Stimulated activated CD4-positive, alpha-beta T cell treated with anti-CD3 and anti-CD28 coated beads, Interleukin-4, amount 100 ng/mL, for 4 hours (primary cell): ENCODE measurements around the gene KCNJ14.

Experiments used
- DNase-seq, 2 experiments: peaks; one replicate each; pipeline ENCODE4 v3.0.0-alpha.2; 2020

The KCNJ14 gene

DNA sequence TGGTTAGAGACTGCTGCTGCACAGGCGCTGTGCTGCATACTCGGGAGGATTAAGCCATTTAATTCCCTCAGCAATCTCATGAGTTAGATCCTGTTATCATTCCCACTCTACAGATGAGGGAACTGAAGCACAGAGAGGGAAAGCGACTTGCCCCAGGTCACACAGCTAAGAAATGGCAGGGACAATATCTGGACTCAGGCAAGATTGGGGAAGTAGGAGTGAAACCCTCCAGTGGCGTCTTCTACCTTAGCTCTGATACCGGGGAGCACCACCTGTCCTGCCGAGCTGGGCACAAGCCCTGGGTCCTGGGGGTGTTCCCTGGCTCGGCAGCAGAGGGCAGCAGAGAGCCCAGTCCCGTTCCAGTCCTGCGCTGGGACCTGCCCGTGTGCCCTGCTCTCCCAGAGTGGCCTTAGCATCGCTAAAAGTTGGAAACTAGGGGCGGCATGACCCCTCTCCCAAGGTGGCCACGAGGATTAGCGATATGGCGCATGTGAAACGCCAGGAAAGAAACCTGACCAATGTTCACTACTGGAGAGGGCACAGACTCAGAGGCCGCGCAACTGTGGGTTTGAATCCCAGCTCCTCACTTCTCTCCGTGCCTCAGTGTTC lies 34.3 kb downstream of the KCNJ14 start:
- peak; percentile 65 to 82 for DNase-seq

DNA sequence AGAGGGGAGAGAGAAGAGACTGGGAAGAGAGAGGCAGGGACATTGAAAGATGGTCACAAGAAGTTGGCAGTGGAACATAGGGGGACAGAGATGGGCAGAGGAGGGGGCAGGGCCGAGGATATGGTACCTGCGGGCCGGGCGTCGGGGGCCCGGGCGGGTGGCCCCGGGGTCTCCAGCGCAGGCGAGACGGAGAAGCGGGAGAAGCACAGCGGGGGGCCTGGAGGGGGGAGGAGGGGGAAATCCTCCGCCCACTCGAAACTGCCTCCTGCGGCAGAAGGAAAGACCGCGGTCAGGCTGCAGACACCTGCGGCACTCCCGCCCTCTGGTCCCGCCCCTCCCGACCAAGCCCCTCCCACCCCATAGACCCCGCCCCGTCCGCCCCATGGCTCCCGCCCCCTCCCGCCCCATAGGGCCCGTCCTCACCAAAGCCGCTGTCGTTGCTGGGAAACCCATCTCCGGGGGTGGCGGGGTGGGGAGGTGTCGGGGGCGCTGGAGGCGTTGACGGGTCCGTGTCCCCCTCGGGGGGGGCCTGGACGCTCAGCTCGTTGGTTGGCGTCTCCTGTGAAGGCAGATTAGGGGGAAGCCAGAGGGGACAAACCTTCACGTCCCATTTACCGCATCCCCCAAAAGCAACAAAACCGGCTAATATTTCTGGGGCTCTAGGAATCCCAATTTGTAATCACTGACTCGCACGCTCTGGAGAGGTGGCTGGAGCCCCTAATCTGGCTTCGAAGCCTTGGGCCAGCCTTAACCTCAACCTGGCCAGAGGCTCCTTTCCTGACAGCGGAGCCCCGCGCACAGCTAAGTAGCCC lies 35.8 kb downstream of the KCNJ14 start:
- DNase-seq, result peak; percentile 54 to 64

DNA sequence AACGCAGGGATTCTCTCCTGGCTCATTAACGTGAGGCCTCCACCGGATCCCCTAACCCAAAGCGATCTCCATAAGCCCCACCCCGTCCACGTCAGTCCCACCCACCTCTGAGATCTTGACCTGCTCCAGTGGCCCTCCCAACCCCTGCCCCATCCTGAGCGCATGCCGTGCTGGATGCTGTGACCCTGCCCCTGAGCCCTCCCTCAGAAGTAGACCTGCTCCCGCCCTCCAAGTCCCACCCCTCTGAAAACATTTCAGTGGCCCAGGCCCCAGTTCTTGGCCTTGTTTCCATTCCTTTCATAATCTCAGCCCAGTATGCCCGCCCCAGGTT lies 36.4 kb downstream of the KCNJ14 start:
- DNase-seq, result no peak

DNA sequence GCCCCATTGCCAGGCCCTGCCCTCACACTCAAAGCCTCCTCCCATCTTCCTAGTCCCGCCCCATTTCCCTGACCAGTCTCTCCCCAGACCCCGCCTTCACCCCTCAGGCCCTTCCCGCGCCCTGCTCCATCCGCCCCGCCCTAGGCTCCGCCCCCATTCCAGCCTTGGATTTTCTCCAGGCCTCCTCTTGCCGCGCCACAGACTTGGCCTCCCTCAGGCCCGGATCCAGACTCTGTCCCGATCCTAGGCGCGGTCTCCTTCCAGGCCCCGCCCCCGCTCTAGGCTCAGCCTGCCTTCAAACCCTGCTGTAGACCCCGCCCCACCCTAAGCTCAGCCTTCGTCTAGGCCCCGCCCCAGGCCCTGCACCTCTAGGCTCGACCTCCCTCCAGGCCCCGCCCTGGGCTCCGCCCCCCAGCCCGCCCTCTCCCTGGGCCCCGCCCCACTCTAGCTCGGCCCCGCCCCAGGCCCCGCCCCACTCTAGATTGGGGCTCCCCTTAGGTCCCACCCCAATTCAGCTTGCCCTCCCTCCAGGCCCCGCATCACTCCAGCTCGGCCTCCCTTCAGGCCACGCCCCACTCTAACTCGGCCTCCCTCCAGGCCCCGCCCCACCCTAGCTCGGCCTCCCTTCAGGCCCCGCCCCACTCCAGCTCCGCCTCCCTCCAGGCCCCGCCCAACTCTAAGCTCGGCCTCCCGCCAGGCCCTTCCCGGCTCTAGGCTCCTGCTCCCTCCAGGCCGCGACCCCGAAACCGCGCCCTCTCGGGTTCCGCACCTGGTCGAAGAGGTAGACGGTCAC lies 37.7 kb downstream of the KCNJ14 start:
- DNase-seq, result peak; percentile 78 to 79

DNA sequence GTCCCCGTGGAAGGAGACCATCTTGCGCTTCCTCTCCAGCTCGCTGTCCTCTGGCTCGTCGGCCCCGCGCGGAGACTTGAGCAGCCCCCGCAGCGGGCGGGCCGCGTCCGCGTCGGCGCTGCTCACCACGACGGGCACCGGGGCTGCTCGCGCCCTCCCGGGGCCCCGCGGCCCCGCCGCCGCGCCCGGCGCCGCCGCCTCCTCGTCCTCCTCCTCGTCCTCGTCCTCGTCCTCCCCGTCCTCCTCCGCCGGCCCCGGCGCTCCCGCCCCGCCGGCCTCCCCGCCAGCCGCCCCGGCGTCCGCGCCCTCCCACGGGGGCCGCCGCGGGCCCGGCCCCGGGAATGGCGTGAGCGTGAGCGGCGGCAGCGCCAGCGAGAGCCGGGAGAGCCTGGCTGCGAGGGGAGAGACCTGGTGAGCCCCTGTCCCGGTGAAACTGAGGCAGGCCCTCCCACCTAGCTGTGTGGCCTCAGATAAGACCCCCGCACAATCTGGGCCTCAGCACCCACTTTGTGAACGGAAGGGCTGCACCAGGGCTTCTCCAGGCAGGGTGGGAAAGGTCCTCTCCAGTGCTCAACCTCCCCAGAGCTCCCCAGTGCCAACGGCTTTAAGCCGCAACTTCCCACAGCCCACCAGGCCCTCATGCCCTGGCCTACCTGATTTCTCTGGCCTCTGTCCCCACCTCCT lies 38.5 kb downstream of the KCNJ14 start:
- no peak for DNase-seq

DNA sequence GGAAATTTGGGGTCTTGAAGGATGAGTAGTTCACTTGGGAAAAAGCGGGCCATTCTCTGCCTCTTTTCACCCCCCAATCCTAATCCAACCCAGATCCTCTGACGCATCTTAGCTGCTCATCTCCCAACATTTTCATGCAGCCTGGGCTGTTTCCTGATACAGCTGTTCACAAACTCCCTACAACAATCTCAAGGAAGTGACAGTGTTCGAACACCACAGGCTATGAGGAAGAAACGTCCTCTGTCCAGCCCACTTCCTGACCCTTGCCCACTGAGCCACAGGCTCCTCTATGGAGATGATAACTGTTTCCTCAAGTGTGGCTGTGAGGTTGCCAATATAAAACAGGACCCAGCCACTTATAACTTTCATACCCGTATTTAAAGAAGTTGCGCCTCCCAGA lies 40.0 kb downstream of the KCNJ14 start:
- DNase-seq, result no peak

DNA sequence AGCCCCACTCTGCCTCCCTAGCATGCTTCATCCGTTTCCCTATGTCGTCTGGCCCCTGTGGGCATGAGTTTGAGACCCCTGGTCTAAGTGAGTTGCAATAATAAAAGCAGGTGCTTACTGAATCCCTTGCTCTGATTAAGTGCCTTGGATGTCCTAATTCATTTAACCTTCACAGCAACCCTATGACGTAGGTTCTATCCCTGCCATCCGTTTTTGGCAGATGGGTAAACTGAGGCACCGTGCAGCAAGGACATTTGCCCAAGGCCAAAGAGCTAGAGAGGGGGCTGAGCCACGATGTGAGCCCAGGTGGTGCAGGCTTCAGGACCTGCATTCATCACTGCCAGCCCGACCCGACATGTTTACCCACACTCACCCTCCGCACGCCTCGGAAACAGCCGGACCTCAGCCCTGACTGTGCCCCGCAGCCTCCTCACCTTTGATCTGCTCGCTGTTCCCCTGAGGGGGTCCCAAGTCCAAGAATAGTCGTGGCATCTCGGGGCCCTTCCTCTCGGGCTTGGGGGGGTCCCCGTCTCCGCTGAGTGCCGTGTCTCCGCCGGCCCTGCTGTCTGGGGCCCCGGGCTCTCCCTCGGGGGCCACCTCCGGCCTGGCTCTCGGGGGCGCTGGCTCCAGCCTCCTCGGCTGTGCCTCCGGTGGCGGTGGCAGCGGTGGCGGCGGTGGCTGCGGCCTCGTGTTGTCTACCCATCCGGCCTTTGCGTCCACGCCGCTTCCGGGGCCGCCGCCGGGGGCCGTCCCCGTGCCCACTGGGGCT lies 41.8 kb downstream of the KCNJ14 start:
- DNase-seq, result no peak

DNA sequence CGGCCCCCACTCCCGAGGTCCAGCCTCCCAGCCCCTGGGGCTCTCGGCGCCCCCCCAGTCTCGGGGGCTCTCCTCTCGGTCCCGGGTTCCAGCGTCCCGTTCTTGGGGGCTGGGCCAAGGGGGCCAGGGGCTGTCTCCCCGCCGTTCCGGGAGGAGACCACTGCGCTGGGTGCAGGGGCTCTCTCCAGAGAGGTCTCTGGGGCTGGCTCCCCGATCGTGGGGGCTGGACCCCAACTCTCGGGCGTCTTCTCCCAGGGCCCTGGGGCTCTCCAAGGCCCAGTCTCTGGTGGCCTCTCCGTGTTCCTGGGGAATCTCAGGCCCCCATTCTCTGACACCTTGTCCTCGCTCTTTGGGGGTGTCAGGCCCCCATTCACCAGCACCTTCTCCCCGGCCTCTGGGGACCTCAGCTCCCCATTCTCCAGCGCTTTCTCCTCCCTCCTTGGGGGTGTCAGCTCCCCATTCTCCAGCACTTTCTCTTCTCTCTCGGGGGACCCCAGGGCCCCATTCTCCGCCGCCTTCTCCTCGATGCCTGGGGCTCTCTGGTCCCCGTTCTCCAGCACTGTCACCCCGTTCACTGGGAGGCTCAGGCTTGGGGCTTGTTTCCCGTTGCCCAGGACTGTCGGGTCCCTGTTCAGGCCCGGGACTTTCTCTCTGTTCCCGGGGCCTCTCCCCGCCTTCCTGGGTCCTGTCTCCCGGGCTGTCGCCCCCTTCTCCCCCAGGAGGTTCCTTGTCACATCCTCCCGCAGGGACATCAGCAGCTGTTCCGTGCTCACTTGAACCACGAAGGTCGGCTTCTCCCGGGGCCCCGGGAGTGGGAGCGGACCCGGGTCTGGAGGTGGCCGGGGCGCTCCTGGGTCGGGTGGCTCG lies 42.6 kb downstream of the KCNJ14 start:
- DNase-seq, result no peak

DNA sequence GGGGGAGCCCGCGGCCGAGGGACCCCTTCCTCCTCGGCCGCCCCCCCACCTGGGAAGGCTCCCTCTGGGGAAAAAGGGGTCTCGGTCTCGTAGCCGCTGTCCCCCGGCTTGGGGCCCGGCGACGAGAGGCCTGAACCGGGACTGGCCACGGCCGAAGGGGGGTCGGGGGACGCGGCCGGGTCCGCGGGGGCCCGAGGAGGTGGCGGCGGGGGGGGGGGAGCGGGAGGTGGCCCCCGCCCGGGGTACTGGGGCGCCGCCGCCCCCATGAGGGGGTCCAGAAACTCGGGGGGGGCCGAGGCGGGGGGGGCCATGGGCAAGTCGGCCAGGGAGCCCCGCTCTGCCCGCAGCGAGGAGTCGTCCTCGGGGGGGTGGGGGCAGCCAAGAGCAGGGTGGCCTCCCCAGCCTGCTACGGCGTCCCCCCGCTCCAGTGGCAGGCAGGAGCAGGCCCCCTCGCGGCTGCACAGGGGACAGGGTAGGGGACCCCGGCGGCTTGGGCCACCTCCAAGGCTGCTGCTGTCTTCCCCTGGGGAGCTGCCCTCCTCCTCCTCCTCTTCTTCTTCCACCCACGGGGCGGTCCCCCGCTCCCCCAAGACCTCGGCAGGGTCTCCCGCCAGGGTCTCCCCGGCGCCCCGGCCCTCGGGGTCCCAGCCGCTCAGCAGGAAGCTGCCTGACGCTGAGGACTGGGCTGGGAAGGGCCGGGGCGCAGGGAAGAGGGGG lies 43.4 kb downstream of the KCNJ14 start:
- DNase-seq, result no peak

DNA sequence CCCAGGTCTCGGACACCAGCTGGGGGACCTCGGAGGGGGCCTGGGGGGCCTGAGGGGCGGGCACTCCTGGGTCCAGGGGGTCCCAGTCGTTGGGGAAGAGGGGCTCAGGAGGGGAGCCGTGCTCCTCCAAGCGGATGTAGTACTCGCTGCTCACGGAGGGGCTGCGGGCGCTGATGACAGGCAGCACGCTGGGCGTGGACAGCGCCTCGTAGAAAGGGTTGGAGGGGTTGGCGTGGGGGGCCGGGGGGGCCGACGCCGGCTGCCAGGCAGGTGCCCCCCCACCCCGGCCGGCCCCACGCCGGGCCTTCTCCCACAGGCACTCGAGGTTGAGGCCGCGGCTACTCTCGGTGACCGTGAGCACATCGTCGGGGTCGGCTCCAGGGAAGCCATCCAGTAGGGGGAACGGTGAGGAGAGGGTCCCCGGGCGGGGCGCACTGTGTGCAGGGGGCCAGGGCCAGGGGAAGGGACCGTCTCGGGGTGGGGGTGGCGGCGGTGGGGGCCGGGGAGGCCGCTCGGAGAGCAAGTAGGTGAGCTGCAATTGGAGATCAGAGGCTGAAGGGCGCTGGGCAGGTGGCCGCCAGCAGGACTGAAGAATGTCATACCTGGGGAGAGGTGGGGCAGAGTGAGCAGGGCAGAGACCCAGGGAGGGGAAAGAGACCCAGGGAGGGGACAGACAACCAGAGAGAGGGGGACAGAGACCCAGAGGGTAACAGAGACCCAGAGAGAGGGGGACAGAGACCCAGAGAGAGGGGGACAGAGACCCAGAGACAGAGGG lies 44.1 kb downstream of the KCNJ14 start:
- DNase-seq, result no peak

DNA sequence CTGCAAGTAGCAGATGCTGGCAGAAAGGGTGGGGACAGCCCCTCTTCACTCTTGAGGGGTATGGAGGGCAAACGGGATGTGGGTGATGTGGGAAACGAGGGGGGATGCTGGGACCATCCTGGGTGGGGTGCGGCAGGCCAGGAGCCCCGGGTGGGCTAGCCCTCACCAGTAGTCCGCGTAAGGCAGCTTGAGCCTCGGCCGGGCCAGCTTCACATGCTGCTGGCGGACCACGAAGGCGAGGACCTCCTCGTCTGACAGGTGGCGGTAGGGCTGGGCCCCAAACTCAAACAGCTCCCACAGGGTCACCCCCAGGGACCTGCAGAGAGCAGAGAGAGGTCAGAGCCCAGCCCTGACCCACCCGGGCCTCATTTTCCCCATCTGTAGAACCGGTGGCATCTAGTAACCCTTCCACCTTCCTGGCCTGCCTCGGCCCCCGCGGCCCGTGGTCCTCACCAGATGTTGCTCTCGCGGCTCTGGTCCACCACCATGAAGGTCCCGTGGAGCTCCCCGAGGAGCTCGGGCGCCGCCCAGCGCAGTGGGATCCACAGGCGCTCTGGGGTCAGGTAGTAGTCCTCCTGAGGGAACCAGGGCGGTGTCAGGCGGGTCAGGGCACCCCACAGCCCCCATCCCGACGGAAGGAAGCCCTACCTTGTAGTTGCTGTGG lies 45.6 kb downstream of the KCNJ14 start:
- DNase-seq, result no peak

DNA sequence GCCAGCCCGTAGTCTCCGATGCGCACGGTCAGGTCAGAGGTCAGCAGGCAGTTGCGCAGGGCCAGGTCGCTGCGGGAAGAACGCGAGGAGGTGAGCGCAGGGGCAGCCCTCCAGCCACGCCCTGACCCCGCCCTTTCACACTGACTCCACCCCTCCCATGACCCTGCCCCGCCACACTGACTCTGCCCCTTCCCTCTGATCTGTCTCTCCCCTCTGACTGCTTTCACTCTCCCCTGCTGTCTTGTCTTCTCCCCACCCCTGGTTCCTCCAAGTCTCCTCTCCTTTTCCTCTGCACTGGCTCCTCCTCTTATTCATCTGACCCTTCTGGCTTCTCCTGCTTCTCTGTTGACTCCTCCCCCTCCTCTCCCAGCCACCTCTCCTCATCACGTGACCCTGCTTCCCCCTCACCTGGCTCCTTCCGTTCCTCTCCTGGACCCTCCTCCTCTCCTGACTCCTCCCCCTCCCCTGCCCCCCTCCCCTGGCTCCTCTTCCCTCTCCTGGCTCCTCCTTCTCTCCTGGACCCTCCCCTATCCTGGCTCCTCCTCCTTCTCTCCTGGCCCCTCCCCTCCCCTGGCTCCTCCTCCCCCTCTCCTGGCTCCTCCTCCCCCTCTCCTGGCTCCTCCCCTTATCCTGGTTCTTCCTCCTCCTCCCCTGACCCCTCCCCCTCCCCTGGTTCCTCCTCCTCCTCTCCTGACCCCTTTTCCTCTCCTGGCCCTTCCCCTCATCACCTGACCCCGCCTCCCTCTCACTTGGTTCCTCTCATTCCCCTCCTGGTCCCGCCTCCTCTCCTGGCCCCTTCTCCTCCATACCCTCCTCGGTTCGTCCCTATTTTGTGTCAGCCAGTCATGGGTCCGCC lies 46.3 kb downstream of the KCNJ14 start:
- DNase-seq, result peak; percentile 47 to 73

DNA sequence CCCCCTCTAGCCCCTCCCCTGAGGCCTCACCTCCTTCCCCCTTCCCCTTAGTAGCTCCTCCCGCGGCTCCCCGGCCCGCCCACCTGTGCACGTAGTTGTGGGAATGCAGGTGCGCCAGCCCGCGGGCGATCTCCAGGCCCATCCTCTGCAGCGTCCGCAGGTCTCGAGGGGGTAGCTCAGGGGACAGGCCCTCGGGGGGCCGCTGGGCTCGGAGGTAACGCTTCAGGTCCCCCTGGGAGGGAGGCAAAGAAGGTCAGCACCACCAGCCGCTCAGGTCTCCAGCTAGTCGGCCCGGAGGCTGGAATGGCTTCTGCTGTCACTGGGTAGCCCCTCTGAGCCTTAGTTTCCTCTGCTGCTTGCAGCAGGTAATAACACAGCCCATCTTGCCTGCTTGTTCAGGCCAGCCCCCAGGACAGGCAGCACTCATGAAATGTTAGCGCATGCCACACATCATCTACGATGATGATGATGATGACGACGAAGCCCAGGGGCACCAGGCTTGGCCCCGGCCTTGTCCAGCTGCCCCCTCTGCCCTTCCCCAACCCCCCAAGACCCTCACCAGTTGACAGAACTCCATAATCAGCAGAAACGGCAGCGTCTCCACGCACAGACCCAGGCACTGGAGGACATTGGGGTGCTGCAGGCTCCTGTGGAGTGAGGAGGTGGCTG lies 47.1 kb downstream of the KCNJ14 start:
- peak in 1 of 2 experiments; percentile 64 for DNase-seq

DNA sequence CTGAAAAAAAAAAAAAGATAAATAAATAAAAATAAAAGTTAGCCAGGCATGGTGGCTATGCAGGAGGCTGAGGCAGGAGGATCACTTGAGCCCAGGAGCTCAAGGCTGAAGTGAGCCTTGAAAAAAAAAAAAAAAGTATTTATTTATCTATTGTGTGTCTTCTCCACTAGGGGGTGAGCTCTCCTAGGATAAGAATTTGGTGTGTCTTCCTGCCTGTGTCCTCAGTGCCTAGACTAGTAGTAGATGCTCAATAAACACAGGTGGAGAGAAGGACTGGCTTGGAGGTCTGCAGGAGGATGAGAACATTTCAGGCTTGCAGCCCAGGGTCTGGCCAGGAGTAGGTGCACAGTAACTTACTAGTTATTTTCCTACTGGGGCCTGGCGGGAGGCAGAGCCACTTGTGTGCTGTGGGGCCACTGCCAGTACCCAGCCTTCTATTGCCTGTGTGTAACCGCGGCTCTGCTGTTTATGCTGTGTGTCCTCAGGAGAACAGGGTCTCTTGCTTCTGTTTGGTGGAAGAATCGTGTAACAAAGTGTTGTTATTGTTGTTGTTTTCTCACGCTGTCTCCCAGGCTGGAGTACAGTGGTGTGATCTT lies 50.9 kb downstream of the KCNJ14 start:
- DNase-seq, result no peak

DNA sequence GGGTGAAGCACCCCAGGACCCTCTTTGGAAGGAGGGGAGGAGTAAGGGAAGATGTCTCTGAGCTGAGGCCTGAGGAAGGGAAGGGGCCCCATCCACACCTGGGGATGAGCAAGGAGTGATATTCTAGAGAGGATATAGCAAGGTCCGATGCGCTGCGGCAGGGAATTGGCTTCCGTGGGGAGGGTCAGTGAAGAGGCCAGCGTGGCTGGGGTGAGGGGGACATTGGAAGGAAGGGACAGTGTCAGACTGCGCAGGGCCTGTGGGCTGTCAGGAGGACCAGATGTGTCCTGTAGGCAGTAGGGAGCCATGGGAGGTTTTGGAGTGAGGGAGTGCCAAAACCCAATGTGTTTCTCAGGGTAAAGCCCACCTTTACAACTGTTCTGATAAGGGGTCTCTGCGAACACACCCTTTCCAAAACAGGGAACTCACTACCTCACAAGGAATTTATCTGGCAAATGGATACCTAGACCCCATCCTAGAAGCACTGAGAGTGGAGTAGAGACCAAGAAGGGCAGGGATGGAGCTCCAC lies 52.6 kb downstream of the KCNJ14 start:
- DNase-seq, result no peak

DNA sequence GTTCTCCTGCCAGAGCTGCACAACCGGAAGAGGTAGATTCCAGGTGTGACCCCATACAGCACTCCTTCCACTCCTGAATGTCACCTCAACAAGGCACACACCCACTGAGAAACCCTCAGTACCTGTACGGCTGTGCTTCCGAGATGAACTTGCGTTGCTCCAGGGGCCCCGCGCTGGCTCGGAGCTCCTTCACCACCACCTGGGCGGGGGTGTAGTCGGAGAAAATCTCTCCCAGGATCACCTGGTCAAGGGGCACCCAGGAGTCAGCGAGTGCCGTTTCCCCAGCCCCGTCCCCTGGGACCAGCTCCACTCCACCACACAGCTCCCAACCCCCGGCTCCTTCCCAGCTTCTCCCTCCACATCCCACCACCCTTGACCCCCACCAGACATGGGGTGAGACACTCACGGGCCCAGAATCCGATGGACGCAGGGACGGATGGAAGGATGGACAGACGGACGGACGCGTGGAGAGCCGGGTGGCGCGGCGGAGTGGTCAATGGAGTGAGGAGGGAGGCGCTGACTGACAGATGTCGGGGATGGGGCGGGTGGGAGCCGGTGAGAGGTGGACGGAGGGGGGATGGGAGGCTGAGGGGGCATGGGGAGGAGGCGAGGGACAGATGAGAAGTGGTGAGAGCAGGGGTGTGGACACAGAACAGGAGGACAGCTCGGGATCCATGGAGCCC lies 53.5 kb downstream of the KCNJ14 start:
- DNase-seq, result no peak
